ENCODE measurements around the gene APLP2.
A peak's percentile ranks its signal among the peaks of the same experiment; 100 is the strongest.

The APLP2 gene

GRCh38 chr11:130055617-130056016 is 14.1 kb upstream of the APLP2 start:
- peak; percentile 38 for DNase-seq (ENCODE audit: low read depth)

GRCh38 chr11:130061017-130061416 is 8.7 kb upstream of the APLP2 start:
- DNase-seq (ENCODE audit: low read depth), result no peak

- no peak for DNase-seq (ENCODE audit: low read depth)
Measured at GRCh38 chr11:130062026-130062425, 7.7 kb upstream of the APLP2 start.

GRCh38 chr11:130063451-130063850 is 6.2 kb upstream of the APLP2 start:
- DNase-seq (ENCODE audit: low read depth), result no peak

GRCh38 chr11:130064596-130064995 is 5.1 kb upstream of the APLP2 start:
- DNase-seq (ENCODE audit: low read depth), result no peak

GRCh38 chr11:130066338-130066737 is 3.4 kb upstream of the APLP2 start:
- no peak for DNase-seq (ENCODE audit: low read depth)

- DNase-seq (ENCODE audit: low read depth), result no peak
Measured at GRCh38 chr11:130068546-130068985, 1.1 kb upstream of the APLP2 start.

GRCh38 chr11:130068986-130069658 is 572 bp upstream of the APLP2 start:
- peak; percentile 73 for DNase-seq (ENCODE audit: low read depth)

- peak; percentile 21 for DNase-seq (ENCODE audit: low read depth)
Measured at GRCh38 chr11:130070109-130070845, 583 bp downstream of the APLP2 start.

GRCh38 chr11:130070846-130071200 is 1.1 kb downstream of the APLP2 start:
- DNase-seq (ENCODE audit: low read depth), result peak; percentile 44

- peak; percentile 36 for DNase-seq (ENCODE audit: low read depth)
Measured at GRCh38 chr11:130071211-130071712, 1.6 kb downstream of the APLP2 start.

- no peak for DNase-seq (ENCODE audit: low read depth)
Measured at GRCh38 chr11:130074736-130075135, 5.0 kb downstream of the APLP2 start.

GRCh38 chr11:130076778-130077481 is 7.2 kb downstream of the APLP2 start:
- no peak for DNase-seq (ENCODE audit: low read depth)

- no peak for DNase-seq (ENCODE audit: low read depth)
Measured at GRCh38 chr11:130077671-130078070, 8.0 kb downstream of the APLP2 start.

GRCh38 chr11:130078080-130078479 is 8.4 kb downstream of the APLP2 start:
- no peak for DNase-seq (ENCODE audit: low read depth)

- no peak for DNase-seq (ENCODE audit: low read depth)
Measured at GRCh38 chr11:130085671-130086290, 16.1 kb downstream of the APLP2 start.

GRCh38 chr11:130086669-130087068 is 17.0 kb downstream of the APLP2 start:
- DNase-seq (ENCODE audit: low read depth), result no peak

- DNase-seq (ENCODE audit: low read depth), result no peak
Measured at GRCh38 chr11:130087294-130087926, 17.7 kb downstream of the APLP2 start.

- DNase-seq (ENCODE audit: low read depth), result no peak
Measured at GRCh38 chr11:130088217-130088616, 18.5 kb downstream of the APLP2 start.

GRCh38 chr11:130088919-130089673 is 19.4 kb downstream of the APLP2 start:
- no peak for DNase-seq (ENCODE audit: low read depth)

- no peak for DNase-seq (ENCODE audit: low read depth)
Measured at GRCh38 chr11:130089674-130090073, 20.0 kb downstream of the APLP2 start.

Measured in iris pigment epithelial cell (primary cell).